Measurements from ENCODE around the gene DOC2B.
"Not testable (repeated sequence)": the region's sequence is repeated elsewhere in the genome, so short reads cannot be mapped to it uniquely, and the experiment has no call there.

Gene DOC2B

DNA sequence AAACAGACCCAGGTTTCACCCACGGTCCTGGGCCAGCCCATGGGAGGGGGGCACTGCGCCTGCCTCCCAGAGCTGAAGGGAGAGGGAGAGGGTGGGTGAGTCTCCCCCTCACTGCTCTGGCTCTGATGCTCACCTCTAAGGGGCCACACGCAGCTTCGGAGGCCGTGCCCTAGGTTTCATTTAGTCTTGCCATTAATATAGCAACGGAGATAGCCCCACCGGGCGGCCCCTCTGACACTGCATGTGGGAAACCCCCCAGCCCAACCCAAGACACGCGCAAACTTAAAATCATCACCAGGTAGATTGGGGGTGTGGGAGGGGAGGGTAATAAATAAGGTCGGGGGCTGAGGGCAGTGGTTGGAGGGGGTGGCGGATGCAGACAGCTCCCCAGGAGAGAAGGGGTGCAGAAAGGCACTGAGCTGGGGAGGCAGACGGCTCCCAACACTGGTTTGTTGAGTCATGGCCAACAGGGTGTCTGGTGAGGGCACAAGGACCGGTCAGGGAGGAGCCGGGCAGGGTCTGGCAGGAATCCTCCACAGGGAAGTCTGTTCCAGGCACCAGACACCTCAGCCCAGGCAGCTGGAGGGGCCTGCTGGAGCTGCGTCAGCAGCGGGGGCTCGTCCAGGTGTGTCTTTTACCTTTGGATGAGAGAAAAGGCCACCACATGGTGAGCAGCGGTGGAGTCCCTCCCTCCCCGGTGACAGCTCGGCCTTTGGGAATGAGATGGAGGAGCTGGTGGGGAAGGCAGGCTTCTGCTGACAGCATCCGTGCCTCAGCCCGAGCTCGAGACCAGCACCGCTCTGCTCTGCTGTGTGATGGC, 32.0 kb upstream of the DOC2B start:
- Histone ChIP-seq H3K36me3 (peaks cover 0 to 6% (median 5%) of the 10 kb centered on the region in 3 donors), H3K4me1 (no peaks in the 10 kb centered on the region), H3K27ac (no peak overlapping the region), H3K27me3 (no peaks in the 10 kb centered on the region), H3K4me3 (no peak overlapping the region), H3K9me3 (no peaks in the 10 kb centered on the region)
- intact Hi-C loops (cut with DNase I; ENCODE audit: low total_unique reads): no loop called here
- TF ChIP-seq, protein P1, sequence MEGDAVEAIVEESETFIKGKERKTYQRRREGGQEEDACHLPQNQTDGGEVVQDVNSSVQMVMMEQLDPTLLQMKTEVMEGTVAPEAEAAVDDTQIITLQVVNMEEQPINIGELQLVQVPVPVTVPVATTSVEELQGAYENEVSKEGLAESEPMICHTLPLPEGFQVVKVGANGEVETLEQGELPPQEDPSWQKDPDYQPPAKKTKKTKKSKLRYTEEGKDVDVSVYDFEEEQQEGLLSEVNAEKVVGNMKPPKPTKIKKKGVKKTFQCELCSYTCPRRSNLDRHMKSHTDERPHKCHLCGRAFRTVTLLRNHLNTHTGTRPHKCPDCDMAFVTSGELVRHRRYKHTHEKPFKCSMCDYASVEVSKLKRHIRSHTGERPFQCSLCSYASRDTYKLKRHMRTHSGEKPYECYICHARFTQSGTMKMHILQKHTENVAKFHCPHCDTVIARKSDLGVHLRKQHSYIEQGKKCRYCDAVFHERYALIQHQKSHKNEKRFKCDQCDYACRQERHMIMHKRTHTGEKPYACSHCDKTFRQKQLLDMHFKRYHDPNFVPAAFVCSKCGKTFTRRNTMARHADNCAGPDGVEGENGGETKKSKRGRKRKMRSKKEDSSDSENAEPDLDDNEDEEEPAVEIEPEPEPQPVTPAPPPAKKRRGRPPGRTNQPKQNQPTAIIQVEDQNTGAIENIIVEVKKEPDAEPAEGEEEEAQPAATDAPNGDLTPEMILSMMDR (IDR thresholded peaks at IDR 0.05): no peak
- no peak for DNase-seq

DNA sequence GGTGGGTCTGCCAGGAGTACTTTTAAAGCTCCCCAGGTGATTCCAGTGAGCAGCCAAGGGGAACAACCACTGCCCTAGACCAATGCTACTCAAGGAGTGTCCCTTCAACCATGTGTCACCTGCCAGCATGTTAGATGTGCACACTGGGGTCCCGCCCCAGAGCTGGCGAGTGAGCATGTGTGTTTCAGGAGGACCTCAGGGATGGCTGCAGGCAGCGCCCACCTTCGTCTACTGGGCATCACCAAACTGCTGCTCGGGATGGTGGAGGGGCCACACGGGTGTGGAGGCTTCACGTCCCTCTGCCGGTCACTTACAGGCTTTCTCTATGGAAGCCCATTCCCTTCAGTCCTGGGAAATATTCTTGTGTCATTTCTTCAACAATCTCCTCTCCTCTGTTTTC, 29.0 kb upstream of the DOC2B start:
- Histone ChIP-seq H3K27ac (no peak overlapping the region), H3K4me3 (no peak overlapping the region), H3K27me3 (peaks cover 0 to 6% of the 10 kb centered on the region in 2 donors), H3K36me3 (peaks cover 0 to 6% (median 5%) of the 10 kb centered on the region in 3 donors), H3K9me3 (no peaks in the 10 kb centered on the region), H3K4me1 (no peaks in the 10 kb centered on the region)
- no peak for DNase-seq
- intact Hi-C loops (cut with DNase I; ENCODE audit: low total_unique reads): no loop called here
- TF ChIP-seq, protein P1 (IDR thresholded peaks at IDR 0.05): no peak

DNA sequence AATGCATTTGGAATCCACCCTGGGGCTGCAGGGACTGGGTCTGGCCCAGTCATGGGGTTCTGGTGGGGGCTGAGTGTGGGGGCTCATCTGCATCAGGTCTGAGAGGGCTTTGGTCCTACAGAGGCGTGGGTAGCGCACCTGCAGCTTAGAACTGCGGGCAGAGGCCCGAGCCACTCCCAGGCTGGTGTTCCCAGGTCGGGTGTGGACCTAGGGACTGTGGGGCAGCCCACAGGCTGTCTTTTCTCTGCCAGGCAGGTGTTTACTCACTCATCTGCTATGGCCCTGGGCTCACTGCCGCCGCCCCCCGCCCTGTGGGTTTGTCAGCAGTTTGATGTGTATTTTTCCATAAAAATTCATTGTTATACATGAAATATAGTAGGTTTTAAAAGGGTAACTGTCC, 27.0 kb upstream of the DOC2B start:
- TF ChIP-seq, protein P1 (IDR thresholded peaks at IDR 0.05): no peak
- Histone ChIP-seq H3K27me3 (peaks cover 0 to 19% of the 10 kb centered on the region in 2 donors), H3K36me3 (peaks cover 0 to under 1% (median 0%) of the 10 kb centered on the region in 3 donors), H3K4me1 (no peaks in the 10 kb centered on the region), H3K27ac (no peak overlapping the region), H3K4me3 (no peak overlapping the region), H3K9me3 (no peaks in the 10 kb centered on the region)
- no peak for DNase-seq
- intact Hi-C loops (cut with DNase I; ENCODE audit: low total_unique reads): no loop called here

DNA sequence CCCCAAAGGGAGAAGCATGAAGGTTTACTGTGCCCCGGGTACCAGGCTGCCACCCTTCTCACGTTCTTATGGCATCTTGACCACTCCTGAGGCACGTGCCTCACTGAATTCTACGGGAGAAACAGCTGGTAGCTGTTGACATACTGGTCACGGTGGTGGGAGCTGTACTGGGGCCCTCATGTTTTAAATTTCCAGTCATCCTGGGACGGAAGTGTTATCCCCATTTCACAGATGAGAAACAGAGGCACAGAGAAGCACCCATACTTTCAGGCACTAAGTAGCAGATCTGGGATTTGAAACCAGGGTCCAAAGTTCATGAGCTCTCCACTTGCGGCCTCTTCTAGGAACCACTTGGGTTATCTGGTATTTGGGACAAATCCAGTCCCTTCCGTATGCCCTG, 26.3 kb upstream of the DOC2B start:
- H3K9me3 ChIP-seq: no peaks in the 10 kb centered on the region
- no peak overlapping the region for H3K27ac ChIP-seq
- H3K36me3 ChIP-seq: no peaks in the 10 kb centered on the region
- no peaks in the 10 kb centered on the region for H3K4me1 ChIP-seq
- peaks cover 0 to 19% of the 10 kb centered on the region in 2 donors for H3K27me3 ChIP-seq
- no peak for DNase-seq
- no peak overlapping the region for H3K4me3 ChIP-seq
- TF ChIP-seq, protein P1 (IDR thresholded peaks at IDR 0.05): no peak
- intact Hi-C loops (cut with DNase I; ENCODE audit: low total_unique reads): no loop called here

DNA sequence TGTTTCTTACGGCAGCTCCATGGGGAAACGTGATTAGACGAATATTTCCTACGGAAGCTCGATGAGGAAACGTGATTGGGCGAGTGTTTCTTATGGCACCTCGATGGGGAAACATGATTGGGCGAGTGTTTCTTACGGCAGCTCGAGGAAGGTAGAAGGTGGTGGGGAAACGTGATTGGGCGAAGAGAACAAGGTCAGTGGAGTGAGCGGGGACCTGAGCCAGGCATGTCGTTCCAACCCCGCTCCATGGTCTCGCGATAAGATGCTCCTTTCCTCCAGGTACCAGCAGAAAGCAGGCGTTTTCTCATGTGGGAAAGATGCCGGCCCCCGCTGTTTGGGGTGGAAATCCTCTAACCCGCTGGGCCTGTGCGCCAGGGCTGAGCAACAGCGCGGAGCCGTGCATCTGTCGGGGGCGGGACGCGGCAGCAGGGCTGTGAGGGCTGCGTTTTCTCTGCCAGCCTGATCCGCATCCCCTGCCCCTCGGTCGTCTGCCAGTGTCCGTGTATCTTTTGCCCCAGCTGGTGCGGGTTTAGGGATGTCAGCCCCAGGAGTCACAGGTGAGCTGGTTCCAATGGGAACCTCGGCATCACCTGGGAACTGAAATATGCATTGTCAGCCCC, 25.6 kb upstream of the DOC2B start:
- DNase-seq: no peak
- Histone ChIP-seq H3K4me1 (no peaks in the 10 kb centered on the region), H3K9me3 (no peaks in the 10 kb centered on the region), H3K27me3 (peaks cover 0 to 19% of the 10 kb centered on the region in 2 donors), H3K27ac (no peak overlapping the region), H3K4me3 (no peak overlapping the region), H3K36me3 (no peaks in the 10 kb centered on the region)
- TF ChIP-seq, protein P1 (IDR thresholded peaks at IDR 0.05): no peak
- intact Hi-C loops (cut with DNase I; ENCODE audit: low total_unique reads): no loop called here

DNA sequence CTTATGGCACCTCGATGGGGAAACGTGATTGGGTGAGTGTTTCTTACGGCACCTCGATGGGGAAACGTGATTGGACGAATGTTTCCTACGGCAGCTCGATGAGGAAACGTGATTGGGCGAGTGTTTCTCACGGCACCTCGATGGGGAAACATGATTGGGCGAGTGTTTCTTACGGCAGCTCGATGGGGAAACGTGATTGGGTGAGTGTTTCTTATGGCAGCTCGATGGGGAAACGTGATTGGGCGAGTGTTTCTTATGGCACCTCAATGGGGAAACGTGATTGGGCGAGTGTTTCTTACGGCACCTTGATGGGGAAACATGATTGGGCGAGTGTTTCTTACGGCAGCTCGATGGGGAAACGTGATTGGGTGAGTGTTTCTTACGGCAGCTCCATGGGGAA, 25.0 kb upstream of the DOC2B start:
- H3K27ac ChIP-seq; H3K9me3 ChIP-seq; H3K4me3 ChIP-seq; DNase-seq; H3K4me1 ChIP-seq; H3K36me3 ChIP-seq; intact Hi-C loops (cut with DNase I; ENCODE audit: low total_unique reads): not testable (repeated sequence)
- H3K27me3 ChIP-seq: peaks cover 0 to 19% of the 10 kb centered on the region in 2 donors
